ENCODE data around the gene THOC3. TPM values are rescaled to one million over a fixed set of nuclear protein-coding genes. Genes with fewer than 3 reads are reported as not detected.
"Not testable (repeated sequence)": the region's sequence is repeated elsewhere in the genome, so short reads cannot be mapped to it uniquely, and the experiment has no call there.

Gene THOC3
- total and polyA plus RNA-seq, 9 donors = 21.3 to 53.9 (median 32.5) TPM

- intact Hi-C loops (cut with DNase I); H3K36me3 ChIP-seq; H3K9me3 ChIP-seq; DNase-seq; H3K27me3 ChIP-seq; H3K27ac ChIP-seq; H3K4me3 ChIP-seq; H3K4me1 ChIP-seq (ENCODE audit: insufficient read depth): not testable (repeated sequence)
- 48 to 100% (median 70%) methylated on average over 2 to 8 of the region's 17 CpGs for WGBS, 3 donors
Measured at GRCh38 chr5:175979371-175979995, 11.4 kb upstream of the THOC3 start.

- peak overlapping the region; percentile 94 for H3K4me3 ChIP-seq
- DNase-seq; H3K27me3 ChIP-seq; intact Hi-C loops (cut with DNase I); H3K27ac ChIP-seq; H3K4me1 ChIP-seq (ENCODE audit: insufficient read depth); H3K9me3 ChIP-seq; H3K36me3 ChIP-seq: not testable (repeated sequence)
- 2 to 4% (median 2%) methylated on average over 4 to 6 of the region's 6 CpGs for WGBS, 3 donors
Measured at GRCh38 chr5:175968381-175968780, 266 bp upstream of the THOC3 start.

- H3K9me3 ChIP-seq; H3K4me3 ChIP-seq; H3K36me3 ChIP-seq; H3K27ac ChIP-seq; DNase-seq; intact Hi-C loops (cut with DNase I); H3K27me3 ChIP-seq; H3K4me1 ChIP-seq (ENCODE audit: insufficient read depth): not testable (repeated sequence)
- 78 to 83% (median 78%) methylated on average over 5 to 8 of the region's 8 CpGs for WGBS, 3 donors
Measured at GRCh38 chr5:175962329-175962728, 5.8 kb downstream of the THOC3 start.

- WGBS, 3 donors = 69 to 79% (median 71%) methylated on average over 6 of the region's 6 CpGs
- H3K9me3 ChIP-seq; H3K36me3 ChIP-seq; H3K27ac ChIP-seq; DNase-seq; H3K4me3 ChIP-seq; intact Hi-C loops (cut with DNase I); H3K4me1 ChIP-seq (ENCODE audit: insufficient read depth); H3K27me3 ChIP-seq: not testable (repeated sequence)
Measured at GRCh38 chr5:175960228-175960627, 7.9 kb downstream of the THOC3 start.

- DNase-seq; H3K27ac ChIP-seq; H3K9me3 ChIP-seq; H3K4me3 ChIP-seq; H3K4me1 ChIP-seq (ENCODE audit: insufficient read depth); H3K36me3 ChIP-seq; H3K27me3 ChIP-seq; intact Hi-C loops (cut with DNase I): not testable (repeated sequence)
- WGBS, 3 donors = 96 to 100% (median 97%) methylated on average over 2 of the region's 2 CpGs
Measured at GRCh38 chr5:175958515-175958914, 9.6 kb downstream of the THOC3 start.

GRCh38 chr5:175954107-175954506, 14.0 kb downstream of the THOC3 start:
- H3K9me3 ChIP-seq; H3K4me3 ChIP-seq; H3K4me1 ChIP-seq (ENCODE audit: insufficient read depth); intact Hi-C loops (cut with DNase I); H3K27me3 ChIP-seq; H3K36me3 ChIP-seq; H3K27ac ChIP-seq; DNase-seq: not testable (repeated sequence)
- 51 to 76% (median 73%) methylated on average over 4 to 6 of the region's 6 CpGs for WGBS, 3 donors

GRCh38 chr5:175952810-175953209, 15.3 kb downstream of the THOC3 start:
- H3K4me1 ChIP-seq (ENCODE audit: insufficient read depth); DNase-seq; H3K27me3 ChIP-seq; H3K4me3 ChIP-seq; H3K36me3 ChIP-seq; H3K27ac ChIP-seq; intact Hi-C loops (cut with DNase I); H3K9me3 ChIP-seq: not testable (repeated sequence)
- WGBS, 3 donors = 87% methylated on average over 6 of the region's 8 CpGs; no CpG with 5 or more reads in 2 of the 3 donors

- H3K9me3 ChIP-seq; H3K27ac ChIP-seq; DNase-seq; H3K27me3 ChIP-seq; H3K36me3 ChIP-seq; H3K4me1 ChIP-seq (ENCODE audit: insufficient read depth); intact Hi-C loops (cut with DNase I); H3K4me3 ChIP-seq: not testable (repeated sequence)
- WGBS, 3 donors = 31 to 80% methylated on average over 2 to 6 of the region's 12 CpGs; no CpG with 5 or more reads in 1 of the 3 donors
Measured at GRCh38 chr5:175951339-175951969, 16.7 kb downstream of the THOC3 start.

- H3K4me3 ChIP-seq; H3K27me3 ChIP-seq; H3K4me1 ChIP-seq (ENCODE audit: insufficient read depth); intact Hi-C loops (cut with DNase I); H3K9me3 ChIP-seq; H3K27ac ChIP-seq; DNase-seq; H3K36me3 ChIP-seq: not testable (repeated sequence)
- 68 to 80% (median 74%) methylated on average over 3 to 6 of the region's 10 CpGs for WGBS, 3 donors
Measured at GRCh38 chr5:175948329-175949108, 19.6 kb downstream of the THOC3 start.

- DNase-seq; intact Hi-C loops (cut with DNase I); H3K4me1 ChIP-seq (ENCODE audit: insufficient read depth); H3K27ac ChIP-seq; H3K4me3 ChIP-seq; H3K36me3 ChIP-seq; H3K9me3 ChIP-seq; H3K27me3 ChIP-seq: not testable (repeated sequence)
- WGBS, 3 donors = 75 to 98% (median 96%) methylated on average over 1 to 4 of the region's 7 CpGs
Measured at GRCh38 chr5:175943253-175943652, 24.9 kb downstream of the THOC3 start.

GRCh38 chr5:175940632-175941031, 27.5 kb downstream of the THOC3 start:
- H3K27me3 ChIP-seq; H3K36me3 ChIP-seq; H3K4me3 ChIP-seq; H3K27ac ChIP-seq; intact Hi-C loops (cut with DNase I); H3K4me1 ChIP-seq (ENCODE audit: insufficient read depth); DNase-seq; H3K9me3 ChIP-seq: not testable (repeated sequence)
- WGBS, 3 donors = 70 to 84% (median 72%) methylated on average over 2 of the region's 2 CpGs

- H3K9me3 ChIP-seq; DNase-seq; H3K27me3 ChIP-seq; H3K4me3 ChIP-seq; H3K36me3 ChIP-seq; H3K4me1 ChIP-seq (ENCODE audit: insufficient read depth); H3K27ac ChIP-seq; intact Hi-C loops (cut with DNase I): not testable (repeated sequence)
- WGBS, 3 donors = 92 to 100% (median 93%) methylated on average over 1 of the region's 1 CpG
Measured at GRCh38 chr5:175938489-175938888, 29.6 kb downstream of the THOC3 start.
